OCI-LY7 (cell line): Measurements from ENCODE around the gene CHN1.

Experiments used
- CTCF ChIP-seq: fragments of 200-600 bp; sonication (generic); conservative IDR thresholded peaks from 2 replicates; pipeline ENCODE4 v1.5.1; 2014; ENCODE audit warnings: mild to moderate bottlenecking, antibody characterized with exemption, low read length, moderate library complexity, mixed read lengths
- EZH2phosphoT487 ChIP-seq: fragments of 200-600 bp; sonication (generic); IDR thresholded peaks from 2 replicates; pipeline ENCODE4 v1.6.1; 2018; ENCODE audit warnings: low read depth, borderline replicate concordance, mild to moderate bottlenecking, mixed run types, antibody characterized with exemption, low read length, moderate library complexity, mixed read lengths

DNA sequence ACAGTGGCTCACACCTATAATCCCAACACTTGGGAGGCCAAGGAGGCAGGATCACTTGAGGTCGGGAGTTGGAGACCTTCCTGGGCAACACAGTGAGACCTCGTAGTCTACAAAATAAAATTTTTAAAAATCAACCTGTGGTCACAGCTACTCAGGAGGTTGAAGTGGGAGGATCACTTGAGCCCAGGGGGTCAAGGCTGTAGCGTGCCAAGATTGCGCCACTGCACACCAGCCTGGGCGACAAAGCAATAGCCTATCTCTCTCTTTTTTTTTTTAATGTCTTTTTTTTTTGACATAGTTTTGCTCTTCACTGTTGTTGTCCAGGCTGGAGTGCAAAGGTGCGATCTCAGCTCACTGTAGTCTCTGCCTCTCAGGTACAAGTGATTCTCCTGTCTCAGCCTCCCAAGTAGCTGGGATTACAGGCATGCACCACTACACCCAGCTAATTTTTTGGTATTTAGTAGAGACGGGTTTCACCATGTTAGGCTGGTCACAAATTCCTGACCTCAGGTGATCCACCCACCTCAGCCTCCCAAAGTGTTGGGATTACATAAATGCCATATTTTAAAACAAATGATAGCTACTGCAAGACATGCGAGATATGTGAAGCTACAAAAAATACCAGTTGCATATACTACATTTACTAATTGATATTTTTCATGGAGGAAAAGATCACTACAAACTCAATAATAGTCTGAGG lies 55.0 kb downstream of the CHN1 start:
- TF ChIP-seq CTCF (no peak), EZH2phosphoT487 (no peak)
